NCI-H524 treated with DMSO at 0.1 percent for 48 hours (cell line): ENCODE measurements around the gene GASK1A.

Source experiments
- DNase-seq: peaks from one replicate; lab custom pipeline; 2025; lab: John Stamatoyannopoulos, UW

GASK1A gene

GRCh38 chr3:43090238-43090637, 111.1 kb downstream of the GASK1A start:
- DNase-seq: no peak

GRCh38 chr3:43091481-43091880, 112.4 kb downstream of the GASK1A start:
- no peak for DNase-seq

DNA sequence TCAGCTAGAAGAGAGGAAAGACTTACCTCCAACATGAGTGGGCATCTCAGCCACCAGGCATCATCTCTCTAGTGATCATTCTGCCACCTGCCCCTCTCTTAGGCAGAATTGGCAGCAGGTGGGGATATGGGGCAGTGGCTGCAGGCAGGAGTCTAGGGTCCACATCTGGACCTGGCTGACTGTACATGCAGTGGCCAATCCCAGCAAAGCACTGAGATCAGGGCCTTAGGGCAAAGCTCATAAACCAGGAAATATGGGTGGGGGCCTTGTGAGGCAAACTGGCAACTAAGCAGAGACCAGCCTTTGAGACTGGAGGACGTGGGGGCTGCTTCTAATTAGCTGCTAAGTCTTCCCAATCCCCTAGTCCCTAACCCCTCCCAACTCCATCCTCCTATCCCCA, 113.9 kb downstream of the GASK1A start:
- DNase-seq: no peak

- peak; percentile 33 for DNase-seq
These were observed 114.9 kb downstream of the GASK1A start for GRCh38 chr3:43093974-43094373.

DNA sequence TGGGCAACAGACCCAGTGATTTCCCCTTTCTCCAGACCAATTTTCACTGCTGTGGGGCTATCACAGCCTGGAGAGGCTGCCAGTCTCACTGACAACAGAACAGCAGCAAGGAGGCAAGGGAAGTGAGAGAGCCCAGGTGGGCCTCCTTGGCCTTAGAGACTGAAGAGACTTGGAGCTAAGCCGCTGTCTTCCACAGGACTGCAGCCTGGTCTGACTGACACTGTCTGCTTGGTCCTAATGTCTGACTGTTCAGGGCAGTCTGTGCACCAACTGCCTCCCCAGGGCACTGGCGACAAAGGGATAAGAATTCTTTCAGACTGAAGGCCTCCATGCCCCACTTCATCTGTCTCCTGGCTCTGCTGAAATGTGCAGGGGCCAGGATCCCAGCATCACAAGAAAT, 115.3 kb downstream of the GASK1A start:
- DNase-seq: no peak

DNA sequence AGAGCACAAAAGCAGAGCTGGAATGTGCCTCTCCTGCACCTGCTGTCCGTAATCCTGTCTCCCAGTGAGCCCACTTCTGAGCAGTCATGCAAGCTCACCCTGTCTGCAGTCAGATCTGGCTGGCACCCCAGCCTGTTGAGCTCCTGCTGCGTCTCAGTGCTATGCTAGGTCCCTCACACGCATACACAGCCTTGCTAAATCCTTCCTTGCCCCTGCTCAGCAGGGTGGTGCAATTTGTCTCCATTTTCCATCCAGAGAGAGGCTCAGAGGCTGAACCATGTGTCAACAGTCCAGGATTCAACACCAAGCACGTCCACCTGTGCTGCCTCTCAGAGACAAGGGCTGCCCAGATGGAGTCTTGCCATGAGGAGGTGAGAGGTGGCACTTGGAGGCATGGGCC, 115.7 kb downstream of the GASK1A start:
- peak; percentile 75 for DNase-seq

DNA sequence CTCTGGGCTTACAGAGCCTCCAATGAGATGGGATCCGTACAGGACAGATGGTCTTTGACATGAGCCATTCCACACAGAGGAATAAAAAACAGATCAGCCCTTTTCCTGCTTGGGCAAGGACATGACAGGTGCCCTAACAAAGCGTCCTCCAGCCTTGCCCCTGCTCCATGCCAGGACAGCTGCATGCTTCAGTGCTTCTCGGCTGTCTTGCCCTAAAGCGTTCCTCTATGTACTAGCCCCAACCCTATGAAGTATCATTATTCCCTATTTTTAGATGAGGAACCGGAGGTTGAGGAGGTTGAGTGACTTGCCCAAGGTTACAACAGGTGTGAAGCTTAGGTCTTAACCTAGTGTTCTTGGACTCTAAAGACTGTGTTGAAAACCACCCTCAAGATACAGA, 116.3 kb downstream of the GASK1A start:
- DNase-seq: no peak

DNA sequence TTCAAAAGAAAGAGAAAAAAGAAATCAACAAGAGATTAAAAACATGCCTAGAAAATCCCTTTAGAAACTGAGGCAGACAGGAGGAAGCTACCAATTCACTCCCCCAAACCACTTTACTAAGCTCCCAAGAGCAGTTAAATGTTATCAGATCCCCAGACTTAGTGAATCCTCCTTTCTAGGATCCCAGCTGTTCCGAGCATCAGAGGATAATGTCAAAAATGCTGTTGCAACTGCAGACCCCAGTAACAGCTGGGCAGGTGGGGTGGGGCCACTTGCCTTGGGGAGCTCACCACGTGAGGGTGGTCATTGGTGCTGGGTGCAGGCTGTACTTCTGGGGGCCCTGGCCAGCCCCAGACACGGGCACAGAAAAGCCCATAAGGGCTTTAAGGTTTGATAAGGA, 117.7 kb downstream of the GASK1A start:
- DNase-seq: peak; percentile 56

DNA sequence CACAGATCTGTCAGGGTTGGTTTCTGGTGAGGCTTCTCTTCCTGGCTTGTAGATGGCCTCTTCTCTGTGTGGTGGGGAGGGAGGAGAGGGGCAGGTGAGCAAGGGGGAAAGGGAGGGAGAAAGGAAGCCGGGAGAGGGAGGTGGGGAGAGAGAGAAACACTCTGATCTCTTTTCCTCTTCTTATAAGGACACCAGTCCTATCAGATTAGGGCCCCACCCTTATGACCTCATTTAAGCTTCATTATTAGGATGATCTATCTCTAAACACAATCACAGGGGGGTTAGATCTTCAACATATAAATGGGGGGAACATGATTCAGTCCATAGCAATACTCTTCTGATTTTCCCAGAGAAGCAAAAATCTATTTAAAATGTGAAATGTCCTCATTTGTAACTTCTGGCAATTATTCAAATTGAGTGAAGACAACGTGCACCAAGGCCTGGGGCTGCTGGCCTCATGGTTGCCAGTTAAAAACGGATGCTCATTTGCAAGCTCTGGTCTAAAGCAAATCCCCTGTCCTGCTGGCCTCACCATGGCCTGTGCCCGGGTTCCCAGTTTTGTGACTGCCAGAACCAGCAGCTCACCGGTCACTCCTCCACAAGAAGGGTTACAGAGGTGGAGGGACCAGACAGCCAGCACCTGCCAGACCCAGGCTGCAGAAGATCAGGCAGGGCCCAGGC, 118.4 kb downstream of the GASK1A start:
- DNase-seq: no peak

- DNase-seq: no peak
These were observed 119.7 kb downstream of the GASK1A start for GRCh38 chr3:43098761-43099160.

GRCh38 chr3:43102773-43103480, 123.8 kb downstream of the GASK1A start:
- DNase-seq: no peak

- DNase-seq: no peak
These were observed 124.9 kb downstream of the GASK1A start for GRCh38 chr3:43104039-43104438.

DNA sequence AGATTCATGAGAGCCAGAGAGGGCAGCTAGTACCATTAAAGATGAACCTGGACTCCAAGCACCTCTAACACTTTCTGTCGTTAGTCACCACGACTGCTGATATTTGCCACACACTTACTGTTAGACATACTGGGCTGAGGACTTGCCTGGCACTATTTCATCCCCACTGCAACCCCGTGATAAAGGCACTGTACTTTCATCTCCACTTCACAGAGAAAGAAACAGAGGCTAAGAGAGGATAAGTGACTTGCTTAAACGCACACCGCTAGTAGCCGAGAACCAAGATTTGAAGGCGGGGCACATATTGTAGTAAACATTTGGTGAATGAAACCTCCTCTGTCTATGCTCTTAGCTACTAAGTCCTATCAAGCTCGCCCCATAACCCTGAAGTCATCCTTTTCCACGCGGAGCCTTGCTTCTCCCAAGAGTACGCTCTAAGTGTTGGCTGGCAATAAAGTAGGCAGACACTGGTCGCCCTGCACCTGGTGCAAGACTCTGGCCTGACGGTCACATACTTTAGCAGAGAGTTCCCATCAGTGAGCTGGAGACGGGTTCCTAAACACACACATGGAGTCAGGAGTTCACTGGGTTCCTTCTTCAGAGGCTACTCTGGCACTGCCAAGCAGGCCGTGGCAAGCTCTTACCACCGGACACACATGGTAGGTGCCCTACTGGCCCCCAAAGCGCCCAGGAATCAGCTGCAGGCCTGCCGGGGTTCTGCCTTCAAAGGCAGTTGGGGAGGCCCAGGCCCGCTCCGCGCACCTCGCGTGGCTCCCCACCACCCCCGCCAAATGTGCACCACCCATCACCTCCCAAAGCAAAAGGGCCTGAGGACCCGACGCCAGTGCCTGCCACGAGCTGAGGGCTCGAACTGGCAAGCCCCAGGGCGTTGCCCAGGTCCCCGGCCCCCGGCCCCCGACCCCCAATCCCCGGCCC, 125.8 kb downstream of the GASK1A start:
- no peak for DNase-seq

DNA sequence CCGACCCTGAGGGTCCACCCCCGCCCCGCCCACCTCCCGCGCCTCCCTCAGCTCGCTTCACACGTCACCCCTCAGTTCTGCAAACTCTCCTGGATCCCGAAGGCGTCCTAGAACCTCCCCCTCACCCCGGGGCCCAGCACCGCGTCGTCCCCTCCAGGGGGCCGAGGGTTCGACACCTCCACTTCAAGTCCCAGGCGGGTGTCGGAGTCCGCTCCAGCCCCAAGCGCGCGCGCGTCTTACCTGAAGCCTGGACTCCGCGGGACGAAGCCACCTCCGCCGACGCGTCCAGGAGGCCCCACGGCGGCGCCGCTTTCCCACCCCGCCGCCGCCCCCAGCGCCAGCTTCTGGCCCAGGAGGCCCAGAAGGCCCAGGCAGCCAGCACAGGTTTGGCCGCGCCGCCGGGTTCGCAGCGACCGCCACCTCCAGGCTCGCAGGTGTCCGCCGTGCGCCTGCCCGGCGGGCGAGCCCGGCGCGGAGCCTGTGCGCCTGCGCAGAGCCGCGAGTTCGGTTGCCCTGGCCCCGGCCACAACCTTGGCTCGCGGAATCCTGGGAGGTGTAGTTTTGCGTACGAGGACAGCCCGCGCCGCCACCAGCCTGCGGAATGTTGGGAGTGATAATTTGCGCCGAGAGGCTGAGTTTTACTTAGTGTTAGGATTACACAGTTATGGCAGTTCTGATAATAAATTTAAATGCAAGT, 126.6 kb downstream of the GASK1A start, which contains the start of gene POMGNT2:
POMGNT2 (minus strand) TSS at position 484 of the 697 bp plus-strand sequence. CDS start 24,648 bp downstream, outside the sequence.
- DNase-seq: peak; percentile 90

GRCh38 chr3:43106293-43106628, 127.2 kb downstream of the GASK1A start:
- DNase-seq: peak; percentile 90
